GM08714 (cell line): ENCODE results near the gene EPHA10.
"Not testable (repeated sequence)": the region's sequence is repeated elsewhere in the genome, so short reads cannot be mapped to it uniquely, and the experiment has no call there.

ENCODE experiments used
- H3K4me3 ChIP-seq: fragments of 200-500 bp; sonication (Bioruptor generic); 2 replicates; pipeline ENCODE4 v1.5.1; 2014; ENCODE audit warnings: mild to moderate bottlenecking, low read length, inconsistent platforms
- ZNF274 ChIP-seq: IDR thresholded peaks from 2 replicates; pipeline ENCODE4 v1.6.1; 2012; ENCODE audit warnings: mild to moderate bottlenecking, low read depth, low read length

EPHA10 gene

GRCh38 chr1:37794372-37795339, 29.7 kb upstream of the EPHA10 start:
- TF ChIP-seq ZNF274, result no peak
- H3K4me3 ChIP-seq, result peak overlapping the region; percentile 33; the same call in 1 of the 2 replicates

GRCh38 chr1:37793773-37794371, 29.0 kb upstream of the EPHA10 start, which contains the start of gene MANEAL:
TSS of gene MANEAL (plus strand) at chr1:37793847. CDS start at chr1:37794183, 336 bp downstream.
- H3K4me3 ChIP-seq, result peak within 1 kb of the TSS; percentile 56; the same call in 1 of the 2 replicates

GRCh38 chr1:37792943-37793686, 28.2 kb upstream of the EPHA10 start:
- TF ChIP-seq ZNF274, result no peak
- H3K4me3 ChIP-seq, result no peak overlapping the region

More at GRCh38 chr1:37793773-37794371, 29.0 kb upstream of the EPHA10 start, which contains the start of gene MANEAL:
- no peak for TF ChIP-seq ZNF274

- no peak for TF ChIP-seq ZNF274
- H3K4me3 ChIP-seq, result no peak overlapping the region
Measured at GRCh38 chr1:37782491-37782890, 17.6 kb upstream of the EPHA10 start.

DNA sequence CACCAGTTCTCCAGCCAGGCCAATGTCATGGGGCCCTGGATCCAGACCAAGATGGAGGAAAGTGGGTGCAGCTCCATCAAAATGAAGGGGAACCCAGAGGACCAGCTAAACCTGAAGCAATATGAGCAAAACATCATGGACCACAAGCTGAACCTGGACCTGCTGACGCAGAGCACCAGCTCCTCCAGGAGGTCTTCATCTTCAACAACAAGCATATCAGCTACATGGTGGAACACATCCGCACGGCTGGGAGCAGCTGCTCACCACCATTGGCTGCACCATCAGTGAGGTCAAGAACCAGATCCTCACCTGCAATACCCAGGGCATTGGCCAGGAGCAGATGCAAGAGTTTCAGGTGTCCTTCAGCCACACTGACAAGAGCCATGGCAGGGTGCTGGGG, 13.7 kb upstream of the EPHA10 start:
- TF ChIP-seq ZNF274, result no peak
- H3K4me3 ChIP-seq, result no peak overlapping the region

- no peak overlapping the region for H3K4me3 ChIP-seq
- TF ChIP-seq ZNF274, result no peak
Measured at GRCh38 chr1:37776946-37777516, 12.1 kb upstream of the EPHA10 start.

DNA sequence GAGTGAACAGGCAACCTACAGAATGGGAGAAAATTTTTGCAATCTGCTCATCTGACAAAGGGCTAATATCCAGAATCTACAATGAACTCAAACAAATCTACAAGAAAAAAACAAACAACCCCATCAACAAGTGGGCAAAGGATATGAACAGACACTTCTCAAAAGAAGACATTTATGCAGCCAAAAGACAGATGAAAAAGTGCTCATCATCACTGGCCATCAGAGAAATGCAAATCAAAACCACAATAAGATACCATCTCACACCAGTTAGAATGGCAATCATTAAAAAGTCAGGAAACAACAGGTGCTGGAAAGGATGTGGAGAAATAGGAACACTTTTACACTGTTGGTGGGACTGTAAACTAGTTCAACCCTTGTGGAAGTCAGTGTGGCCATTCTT, 6.5 kb upstream of the EPHA10 start:
- H3K4me3 ChIP-seq, result not testable (repeated sequence)

DNA sequence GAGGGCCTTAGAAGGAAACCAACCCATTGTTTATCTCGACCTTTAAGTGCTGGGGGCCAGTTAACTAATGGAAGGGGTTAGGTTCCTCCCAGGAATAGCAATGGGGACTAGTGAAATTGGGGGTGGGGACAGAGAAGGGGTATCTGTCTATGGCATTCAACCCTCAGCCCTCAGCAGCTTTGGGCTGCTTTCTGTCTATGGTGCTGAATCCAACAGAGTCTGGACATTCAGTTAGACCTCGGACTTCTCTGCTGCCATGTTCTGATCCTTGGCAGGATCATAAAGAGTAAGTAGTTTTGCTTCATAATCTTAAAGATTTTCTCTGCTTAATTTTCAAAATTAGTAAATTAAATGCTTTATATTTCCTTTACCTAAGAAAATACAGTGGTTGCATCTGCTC, 2.6 kb upstream of the EPHA10 start:
- no peak for TF ChIP-seq ZNF274
- no peak overlapping the region for H3K4me3 ChIP-seq

- H3K4me3 ChIP-seq, result no peak overlapping the region
- TF ChIP-seq ZNF274, result no peak
Measured at GRCh38 chr1:37765916-37766664, 1.2 kb upstream of the EPHA10 start.

DNA sequence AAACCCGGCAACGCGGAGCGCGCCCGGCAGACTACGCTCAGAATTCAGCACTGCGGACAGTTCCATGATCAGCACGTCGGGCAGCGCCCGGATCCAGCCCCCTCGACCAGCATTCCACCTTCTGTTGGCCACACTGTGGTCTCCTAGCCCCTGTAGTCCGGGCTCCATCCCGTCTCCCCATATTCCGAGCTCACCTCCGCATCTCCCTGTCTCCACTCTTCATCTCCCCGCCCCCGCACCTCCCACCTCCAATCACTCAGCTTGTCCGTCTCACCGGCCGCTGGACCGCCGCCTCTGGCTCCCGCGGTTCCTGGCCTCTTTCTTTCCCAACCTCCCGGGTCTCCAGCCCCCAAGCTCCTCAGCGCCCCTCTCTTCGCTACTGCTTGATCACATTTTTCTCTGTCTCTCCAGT, 500 bp downstream of the EPHA10 start:
- no peak for TF ChIP-seq ZNF274
- no peak overlapping the region for H3K4me3 ChIP-seq

DNA sequence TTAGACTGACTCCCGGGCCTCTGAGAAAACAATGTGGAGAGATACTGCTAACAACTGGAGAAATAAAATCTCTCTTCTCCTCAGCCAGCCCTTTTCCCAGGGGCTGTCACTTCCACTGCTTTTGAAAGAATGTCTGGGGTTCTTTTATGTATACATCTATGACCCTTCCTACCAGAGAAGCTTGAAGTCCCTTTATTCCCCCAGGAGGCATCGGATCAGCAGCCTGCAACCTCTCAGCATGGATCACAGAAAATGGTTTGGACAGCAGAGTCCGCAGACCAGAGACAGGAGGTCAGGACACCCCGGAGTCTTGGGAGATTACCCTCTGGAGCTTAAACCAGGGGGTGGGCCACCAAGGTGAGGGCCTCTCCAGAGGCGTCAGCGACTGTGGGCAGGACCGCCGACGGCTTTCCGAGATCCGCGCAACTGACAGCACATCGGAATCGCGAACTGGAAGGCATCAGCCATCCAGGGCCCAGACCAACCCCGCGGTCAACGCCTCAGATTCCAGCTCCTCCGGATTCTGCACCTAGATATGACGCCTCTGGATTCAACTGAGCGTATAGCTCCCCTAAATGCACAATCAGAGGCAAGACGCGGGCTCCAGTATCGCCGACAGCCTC, 1.0 kb downstream of the EPHA10 start:
- H3K4me3 ChIP-seq, result no peak overlapping the region
- TF ChIP-seq ZNF274, result no peak

GRCh38 chr1:37762516-37762915, 2.4 kb downstream of the EPHA10 start:
- TF ChIP-seq ZNF274, result no peak
- no peak overlapping the region for H3K4me3 ChIP-seq
